CD4-positive, alpha-beta T cell (primary cell): Measurements from ENCODE around the gene RAB1B. TPM values are rescaled to one million over a fixed set of nuclear protein-coding genes. Genes with fewer than 3 reads are reported as not detected.

ENCODE experiments used
- ATAC-seq: fragments of 200-7000 bp; cut with Tn5 transposase; one replicate; pipeline ENCODE4 v1.10.0; 2022; ENCODE audit warnings: mild to moderate bottlenecking; ENCODE audit not compliant: poor library complexity
- CTCF ChIA-PET: fragments of 350-600 bp; sonication (Branson Sonifier 250); formaldehyde crosslinking; loops from one replicate; lab custom pipeline; 2021; ENCODE audit warnings: antibody characterized with exemption, inconsistent platforms; lab: Charles Lee
- POLR2A ChIA-PET: fragments of 350-600 bp; sonication (Branson Sonifier 250); formaldehyde crosslinking; loops from one replicate; lab custom pipeline; 2021; ENCODE audit warnings: antibody characterized with exemption, inconsistent platforms; lab: Charles Lee
- DNase-seq, 14 experiments: peaks; one replicate each; pipeline ENCODE4 v3.0.0-alpha.2; 2013 to 2020; ENCODE audit warnings: mixed read lengths in 2 of 14
- H3K27ac ChIP-seq, 2 donors: one replicate each; pipeline versions ENCODE4 v1.5.1 to v1.7.0; 2013; ENCODE audit warnings: low read length in 2 of 2, low read depth in 1 of 2, mild to moderate bottlenecking in 1 of 2
- H3K27me3 ChIP-seq, 2 experiments: 1 replicate in 1 of 2; 2 replicates in 1 of 2; pipeline versions ENCODE4 v1.6.1 to v1.7.0; 2013; ENCODE audit warnings: low read length in 2 of 2, control low read depth in 1 of 2, mild to moderate bottlenecking in 1 of 2, moderate library complexity in 1 of 2; ENCODE audit not compliant: insufficient read depth in 2 of 2, control insufficient read depth in 1 of 2
- H3K36me3 ChIP-seq: one replicate; pipeline ENCODE4 v1.6.1; 2013; ENCODE audit warnings: low read length, control low read depth; ENCODE audit not compliant: insufficient read depth
- H3K4me1 ChIP-seq: one replicate; pipeline ENCODE4 v1.6.1; 2013; ENCODE audit warnings: low read length, control low read depth; ENCODE audit not compliant: insufficient read depth
- H3K4me3 ChIP-seq: one replicate; pipeline ENCODE4 v1.5.1; 2013; ENCODE audit warnings: mild to moderate bottlenecking, low read length, moderate library complexity
- H3K9me3 ChIP-seq, 2 experiments: 1 replicate in 1 of 2; 2 replicates in 1 of 2; pipeline versions ENCODE4 v1.6.1 to v1.7.0; 2013; ENCODE audit warnings: low read length in 2 of 2, mild to moderate bottlenecking in 2 of 2, control low read depth in 1 of 2, moderate library complexity in 1 of 2; ENCODE audit not compliant: control insufficient read depth in 1 of 2, insufficient read depth in 1 of 2
- H3K27ac Mint-ChIP-seq: one replicate; pipeline ENCODE4 v1.8.0; 2020; ENCODE audit warnings: mixed read lengths
- H3K27me3 Mint-ChIP-seq: one replicate; pipeline ENCODE4 v1.8.0; 2021; ENCODE audit warnings: mixed read lengths
- H3K36me3 Mint-ChIP-seq: one replicate; pipeline ENCODE4 v1.8.0; 2021; ENCODE audit warnings: low read depth, mixed read lengths
- H3K4me1 Mint-ChIP-seq: one replicate; pipeline ENCODE4 v1.8.0; 2021; ENCODE audit warnings: low read depth, mixed read lengths
- H3K4me3 Mint-ChIP-seq: one replicate; pipeline ENCODE4 v1.8.0; 2020; ENCODE audit warnings: mild to moderate bottlenecking, mixed read lengths
- H3K9me3 Mint-ChIP-seq: one replicate; pipeline ENCODE4 v1.8.0; 2020; ENCODE audit warnings: mixed read lengths
- intact Hi-C, 2 experiments: fragments of 100-400 bp; cut with DNase I in 1 of 2; cut with micrococcal nuclease in 1 of 2; formaldehyde crosslinking; loops; one replicate each; pipeline versions ENCODE4 v1.15.1 to v1.9.0; 2023 to 2025; cut with DNase I, micrococcal nuclease
- total RNA-seq, 174 experiments: library from RNA in 2 of 174; stranded (reverse) in 2 of 174; gene quantifications; one replicate each; pipeline ENCODE4 v1.2.3 and lab custom pipeline; 2021 to 2026
- TF ChIP-seq, protein P1 (sequence below): fragments of 200-600 bp; IDR thresholded peaks from one replicate; pipeline ENCODE4 v1.8.0; 2022; ENCODE audit warnings: antibody characterized with exemption, mild to moderate bottlenecking

The RAB1B gene
- total RNA-seq, 2 experiments from 2014 or later: 27.4 to 29.4 TPM

GRCh38 chr11:66289548-66290329, 21.3 kb downstream of the RAB1B start:
- ATAC-seq: peak; percentile 56
- intact Hi-C loops: loop anchor here (1.0 to 10.0 kb wide), 3 partner anchors 21 to 435 kb away; partner anchors contain the start of genes CFL1 (in 1 of the 2) and RAB1B (in 1 of the 2)
- Mint-ChIP-seq H3K4me3 (peak overlapping the region; percentile 87), H3K4me1 (peaks cover 32% of the 10 kb centered on the region), H3K36me3 (no peaks in the 10 kb centered on the region), H3K27me3 (peaks cover 19% of the 10 kb centered on the region), H3K9me3 (no peaks in the 10 kb centered on the region), H3K27ac (peak overlapping the region; percentile 79)
- H3K27ac ChIP-seq: peak overlapping the region; percentile 55 to 80
- TF ChIP-seq, protein P1, sequence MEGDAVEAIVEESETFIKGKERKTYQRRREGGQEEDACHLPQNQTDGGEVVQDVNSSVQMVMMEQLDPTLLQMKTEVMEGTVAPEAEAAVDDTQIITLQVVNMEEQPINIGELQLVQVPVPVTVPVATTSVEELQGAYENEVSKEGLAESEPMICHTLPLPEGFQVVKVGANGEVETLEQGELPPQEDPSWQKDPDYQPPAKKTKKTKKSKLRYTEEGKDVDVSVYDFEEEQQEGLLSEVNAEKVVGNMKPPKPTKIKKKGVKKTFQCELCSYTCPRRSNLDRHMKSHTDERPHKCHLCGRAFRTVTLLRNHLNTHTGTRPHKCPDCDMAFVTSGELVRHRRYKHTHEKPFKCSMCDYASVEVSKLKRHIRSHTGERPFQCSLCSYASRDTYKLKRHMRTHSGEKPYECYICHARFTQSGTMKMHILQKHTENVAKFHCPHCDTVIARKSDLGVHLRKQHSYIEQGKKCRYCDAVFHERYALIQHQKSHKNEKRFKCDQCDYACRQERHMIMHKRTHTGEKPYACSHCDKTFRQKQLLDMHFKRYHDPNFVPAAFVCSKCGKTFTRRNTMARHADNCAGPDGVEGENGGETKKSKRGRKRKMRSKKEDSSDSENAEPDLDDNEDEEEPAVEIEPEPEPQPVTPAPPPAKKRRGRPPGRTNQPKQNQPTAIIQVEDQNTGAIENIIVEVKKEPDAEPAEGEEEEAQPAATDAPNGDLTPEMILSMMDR: no peak
- H3K4me3 ChIP-seq: peak overlapping the region; percentile 82
- peak in 13 of 14 experiments; percentile 59 to 89 (median 71) for DNase-seq
- peaks cover 18 to 23% of the 10 kb centered on the region in 2 experiments for H3K27me3 ChIP-seq
- POLR2A ChIA-PET: interaction anchor here (0.5 to 2.2 kb wide), 32 partner anchors 8 to 1168 kb away, joined by 3 to 31 read pairs (median 5); partner anchors contain the start of genes BANF1, BRMS1, CCDC85B and CD248
- CTCF ChIA-PET: interaction anchor here (0.7 to 3.2 kb wide), 8 partner anchors 7 to 104 kb away, joined by 3 to 23 read pairs (median 4); partner anchors contain the start of gene CNIH2
- peaks cover 3% of the 10 kb centered on the region for H3K36me3 ChIP-seq
- H3K4me1 ChIP-seq: peaks cover 50% of the 10 kb centered on the region
- H3K9me3 ChIP-seq: peaks cover 0 to 9% of the 10 kb centered on the region in 2 experiments

- Mint-ChIP-seq H3K36me3 (no peaks in the 10 kb centered on the region), H3K4me3 (peak overlapping the region; percentile 87), H3K27me3 (peaks cover 19% of the 10 kb centered on the region), H3K9me3 (no peaks in the 10 kb centered on the region), H3K27ac (peak overlapping the region; percentile 79), H3K4me1 (peaks cover 32% of the 10 kb centered on the region)
- H3K4me3 ChIP-seq: no peak overlapping the region
- ChIA-PET CTCF (interaction anchor here (2.1 to 3.2 kb wide), 2 partner anchors 8 to 68 kb away, joined by 6 to 23 read pairs; no protein-coding TSS in a partner anchor), POLR2A (interaction anchor here (2.1 to 2.2 kb wide), 2 partner anchors 22 to 55 kb away, joined by 16 to 31 read pairs; partner anchors contain the start of genes BRMS1 and RAB1B)
- H3K36me3 ChIP-seq: no peaks in the 10 kb centered on the region
- peaks cover 18 to 23% of the 10 kb centered on the region in 2 experiments for H3K27me3 ChIP-seq
- ATAC-seq (no peak), DNase-seq (peak in 1 of 14 experiments; percentile 39)
- H3K27ac ChIP-seq: no peak overlapping the region
- H3K9me3 ChIP-seq: peaks cover 0 to 9% of the 10 kb centered on the region in 2 experiments
- intact Hi-C loops: no loop called here
- H3K4me1 ChIP-seq: peaks cover 46% of the 10 kb centered on the region
- TF ChIP-seq, protein P1: no peak
Observed at GRCh38 chr11:66290330-66290621, 21.8 kb downstream of the RAB1B start.

GRCh38 chr11:66291303-66291705, 22.9 kb downstream of the RAB1B start:
- H3K27ac ChIP-seq: no peak overlapping the region
- DNase-seq (no peak), ATAC-seq (no peak)
- Mint-ChIP-seq H3K9me3 (no peaks in the 10 kb centered on the region), H3K27me3 (peaks cover 23% of the 10 kb centered on the region), H3K4me3 (peak overlapping the region; percentile 87), H3K27ac (no peak overlapping the region), H3K36me3 (no peaks in the 10 kb centered on the region), H3K4me1 (peaks cover 32% of the 10 kb centered on the region)
- H3K36me3 ChIP-seq: no peaks in the 10 kb centered on the region
- H3K9me3 ChIP-seq: peaks cover 0 to 9% of the 10 kb centered on the region in 2 experiments
- intact Hi-C loops: no loop called here
- H3K27me3 ChIP-seq: peaks cover 18 to 23% of the 10 kb centered on the region in 2 experiments
- CTCF ChIA-PET: interaction anchor here (1.1 to 2.1 kb wide), 3 partner anchors 9 to 68 kb away, joined by 3 to 6 read pairs (median 6); no protein-coding TSS in a partner anchor
- no peak overlapping the region for H3K4me3 ChIP-seq
- TF ChIP-seq, protein P1: no peak
- H3K4me1 ChIP-seq: peaks cover 46% of the 10 kb centered on the region
- POLR2A ChIA-PET: interaction anchor here (0.6 to 1.3 kb wide), 3 partner anchors 9 to 140 kb away, joined by 3 to 4 read pairs (median 4); no protein-coding TSS in a partner anchor
